ENCODE measurements around the gene SLIT3.

SLIT3 gene

GRCh38 chr5:168675883-168676408 is 625.0 kb downstream of the SLIT3 start:
- DNase-seq = no peak

GRCh38 chr5:168674893-168675482 is 626.0 kb downstream of the SLIT3 start:
- no peak for DNase-seq

- no peak for DNase-seq
These were observed 628.1 kb downstream of the SLIT3 start for GRCh38 chr5:168672888-168673287.

GRCh38 chr5:168672016-168672415 is 628.9 kb downstream of the SLIT3 start:
- no peak for DNase-seq

GRCh38 chr5:168670881-168671575 is 629.9 kb downstream of the SLIT3 start:
- DNase-seq = no peak

GRCh38 chr5:168669668-168670378 is 631.1 kb downstream of the SLIT3 start:
- no peak for DNase-seq

- DNase-seq = no peak
These were observed 631.8 kb downstream of the SLIT3 start for GRCh38 chr5:168669156-168669555.

GRCh38 chr5:168668078-168668477 is 632.9 kb downstream of the SLIT3 start:
- no peak for DNase-seq

GRCh38 chr5:168667301-168667840 is 633.6 kb downstream of the SLIT3 start:
- no peak for DNase-seq

GRCh38 chr5:168666356-168666755 is 634.6 kb downstream of the SLIT3 start:
- no peak for DNase-seq

- no peak for DNase-seq
These were observed 637.5 kb downstream of the SLIT3 start for GRCh38 chr5:168663276-168664004.

GRCh38 chr5:168661593-168662485 is 639.1 kb downstream of the SLIT3 start:
- no peak for DNase-seq

- DNase-seq = no peak
These were observed 640.2 kb downstream of the SLIT3 start for GRCh38 chr5:168660691-168661090.

GRCh38 chr5:168659286-168659847 is 641.6 kb downstream of the SLIT3 start:
- no peak for DNase-seq

- no peak for DNase-seq
These were observed 642.5 kb downstream of the SLIT3 start for GRCh38 chr5:168658394-168658793.

GRCh38 chr5:168656633-168657032 is 644.3 kb downstream of the SLIT3 start:
- DNase-seq = no peak

GRCh38 chr5:168655316-168655715 is 645.6 kb downstream of the SLIT3 start:
- no peak for DNase-seq

GRCh38 chr5:168654211-168654721 is 646.7 kb downstream of the SLIT3 start:
- DNase-seq = no peak

- DNase-seq = no peak
These were observed 647.3 kb downstream of the SLIT3 start for GRCh38 chr5:168653626-168654025.

- DNase-seq = no peak
These were observed 649.3 kb downstream of the SLIT3 start for GRCh38 chr5:168651648-168652047.

GRCh38 chr5:168649306-168649705 is 651.6 kb downstream of the SLIT3 start:
- no peak for DNase-seq
